H9 (cell line): ENCODE data around the gene PKD2L2. TPM values are rescaled to one million over a fixed set of nuclear protein-coding genes. Genes with fewer than 3 reads are reported as not detected.

Experiments used
- DNase-seq: peaks from one replicate; pipeline ENCODE4 v3.0.0-alpha.2; 2017
- H2AFZ ChIP-seq: one replicate; pipeline ENCODE4 v1.6.1; 2013; ENCODE audit warnings: mild to moderate bottlenecking, low read length, control low read depth, moderate library complexity
- H2AK5ac ChIP-seq: 2 replicates; pipeline ENCODE4 v1.6.1; 2013; ENCODE audit warnings: low read length, control low read depth, mixed read lengths; ENCODE audit not compliant: insufficient read length
- H2BK120ac ChIP-seq: one replicate; pipeline ENCODE4 v1.6.1; 2013; ENCODE audit warnings: low read depth, mild to moderate bottlenecking, low read length, control low read depth, inconsistent platforms; ENCODE audit not compliant: poor library complexity, severe bottlenecking
- H2BK12ac ChIP-seq: 2 replicates; pipeline ENCODE4 v1.6.1; 2013; ENCODE audit warnings: low read length, control low read depth, mixed read lengths, low read depth; ENCODE audit not compliant: insufficient read length
- H2BK15ac ChIP-seq: 2 replicates; pipeline ENCODE4 v1.6.1; 2013; ENCODE audit warnings: low read depth, low read length, control low read depth
- H2BK20ac ChIP-seq: one replicate; pipeline ENCODE4 v1.6.1; 2013; ENCODE audit warnings: low read depth, mild to moderate bottlenecking, low read length, control low read depth, inconsistent platforms; ENCODE audit not compliant: poor library complexity, severe bottlenecking
- H2BK5ac ChIP-seq: 2 replicates; pipeline ENCODE4 v1.6.1; 2013; ENCODE audit warnings: low read length, control low read depth, mixed read lengths; ENCODE audit not compliant: insufficient read length
- H3K14ac ChIP-seq: 2 replicates; pipeline ENCODE4 v1.6.1; 2013; ENCODE audit warnings: low read length, control low read depth; ENCODE audit not compliant: insufficient read depth
- H3K18ac ChIP-seq: 2 replicates; pipeline ENCODE4 v1.6.1; 2013; ENCODE audit warnings: low read depth, mild to moderate bottlenecking, mixed read lengths, low read length, control low read depth; ENCODE audit not compliant: insufficient read length
- H3K23ac ChIP-seq: 2 replicates; pipeline ENCODE4 v1.6.1; 2013; ENCODE audit warnings: low read length, control low read depth, mixed read lengths, low read depth; ENCODE audit not compliant: insufficient read length
- H3K23me2 ChIP-seq: 2 replicates; pipeline ENCODE4 v1.6.1; 2013; ENCODE audit warnings: low read depth, mild to moderate bottlenecking, mixed read lengths, low read length, control low read depth; ENCODE audit not compliant: insufficient read length, poor library complexity, severe bottlenecking
- H3K27ac ChIP-seq: 2 replicates; pipeline ENCODE4 v1.5.1; 2013; ENCODE audit warnings: low read length, control low read depth, mixed read lengths, low read depth; ENCODE audit not compliant: insufficient read length
- H3K27me3 ChIP-seq: 2 replicates; pipeline ENCODE4 v1.6.1; 2013; ENCODE audit warnings: low read length, control low read depth, inconsistent platforms; ENCODE audit not compliant: insufficient read depth
- H3K4ac ChIP-seq: 2 replicates; pipeline ENCODE4 v1.6.1; 2013; ENCODE audit warnings: low read depth, mild to moderate bottlenecking, control low read depth, inconsistent platforms, low read length, moderate library complexity
- H3K4me1 ChIP-seq: 2 replicates; pipeline ENCODE4 v1.6.1; 2013; ENCODE audit warnings: low read length, control low read depth, inconsistent platforms; ENCODE audit not compliant: insufficient read depth
- H3K4me2 ChIP-seq: 2 replicates; pipeline ENCODE4 v1.6.1; 2013; ENCODE audit warnings: low read length, control low read depth, mixed read lengths; ENCODE audit not compliant: insufficient read length, insufficient read depth
- H3K56ac ChIP-seq: 2 replicates; pipeline ENCODE4 v1.6.1; 2013; ENCODE audit warnings: low read depth, mild to moderate bottlenecking, mixed read lengths, low read length, control low read depth; ENCODE audit not compliant: insufficient read length
- H3K79me1 ChIP-seq: 2 replicates; pipeline ENCODE4 v1.6.1; 2013; ENCODE audit warnings: low read depth, mild to moderate bottlenecking, moderate library complexity, low read length, control low read depth, inconsistent platforms; ENCODE audit not compliant: insufficient read depth, poor library complexity, severe bottlenecking
- H3K79me2 ChIP-seq: 2 replicates; pipeline ENCODE4 v1.6.1; 2013; ENCODE audit warnings: low read length, control low read depth, inconsistent platforms; ENCODE audit not compliant: insufficient read depth
- H3K9ac ChIP-seq: 2 replicates; pipeline ENCODE4 v1.6.1; 2013; ENCODE audit warnings: low read length, control low read depth, mixed read lengths; ENCODE audit not compliant: insufficient read length; ENCODE audit errors: extremely low read depth
- H3K9me3 ChIP-seq: one replicate; pipeline ENCODE4 v1.6.1; 2013; ENCODE audit warnings: low read depth, low read length, inconsistent platforms; ENCODE audit not compliant: control insufficient read depth
- H3T11ph ChIP-seq: one replicate; pipeline ENCODE4 v1.6.1; 2013; ENCODE audit warnings: mild to moderate bottlenecking, low read length, control low read depth, inconsistent platforms
- H4K20me1 ChIP-seq: one replicate; pipeline ENCODE4 v1.6.1; 2013; ENCODE audit not compliant: control insufficient read depth, insufficient read length, insufficient read depth
- H4K5ac ChIP-seq: 2 replicates; pipeline ENCODE4 v1.6.1; 2013; ENCODE audit warnings: low read depth, mild to moderate bottlenecking, mixed read lengths, low read length, control low read depth; ENCODE audit not compliant: insufficient read length
- H4K8ac ChIP-seq: replicated peaks from 2 replicates; pipeline ENCODE4 v1.6.1; 2013; ENCODE audit warnings: low read length, control low read depth, mixed read lengths, low read depth; ENCODE audit not compliant: insufficient read length
- H4K91ac ChIP-seq: 2 replicates; pipeline ENCODE4 v1.6.1; 2013; ENCODE audit warnings: low read depth, mild to moderate bottlenecking, moderate library complexity, mixed read lengths, low read length, control low read depth; ENCODE audit not compliant: insufficient read length
- H3K27ac Mint-ChIP-seq, 3 experiments: 2 replicates in 2 of 3; 3 replicates in 1 of 3; pipeline ENCODE4 v1.8.0; 2020 to 2021; ENCODE audit warnings: mixed read lengths in 3 of 3, mild to moderate bottlenecking in 1 of 3, moderate library complexity in 1 of 3
- H3K27me3 Mint-ChIP-seq: 2 replicates; pipeline ENCODE4 v1.8.0; 2021; ENCODE audit warnings: low read depth, mild to moderate bottlenecking, moderate library complexity, mixed read lengths
- H3K36me3 Mint-ChIP-seq, 3 experiments: 2 replicates in 2 of 3; 3 replicates in 1 of 3; pipeline ENCODE4 v1.8.0; 2020 to 2021; ENCODE audit warnings: low read depth in 3 of 3, mixed read lengths in 3 of 3; ENCODE audit not compliant: insufficient read depth in 1 of 3
- H3K4me1 Mint-ChIP-seq, 2 experiments: 2 replicates each; pipeline ENCODE4 v1.8.0; 2020; ENCODE audit warnings: mixed read lengths in 2 of 2
- H3K4me3 Mint-ChIP-seq, 2 experiments: 2 replicates in 1 of 2; 3 replicates in 1 of 2; pipeline ENCODE4 v1.8.0; 2020 to 2021; ENCODE audit warnings: mild to moderate bottlenecking in 2 of 2, mixed read lengths in 2 of 2, moderate library complexity in 1 of 2
- H3K9me3 Mint-ChIP-seq, 2 experiments: 2 replicates in 1 of 2; 3 replicates in 1 of 2; pipeline ENCODE4 v1.8.0; 2020; ENCODE audit warnings: mild to moderate bottlenecking in 2 of 2, mixed read lengths in 2 of 2, moderate library complexity in 1 of 2
- CTCF ChIP-seq: fragments of 200-600 bp; sonication (generic); conservative IDR thresholded peaks from 3 replicates; pipeline ENCODE4 v1.8.0; 2021; ENCODE audit warnings: antibody characterized with exemption, mild to moderate bottlenecking
- WGBS: extraction: QIAGEN DNeasy Blood & Tissue Kit; methylation state at CpG from one replicate; pipeline ENCODE4 v1.1.7; 2013; ENCODE audit warnings: missing lambda C conversion rate, low lambda C conversion rate, mixed read lengths; ENCODE audit not compliant: insufficient read length; ENCODE audit errors: extremely low coverage; 5-methylcytosine and 5-hydroxymethylcytosine counted together
- total RNA-seq: library from RNA; stranded (reverse); gene quantifications from 2 replicates; pipeline ENCODE4 v1.2.1, GENCODE V29; 2021

Gene PKD2L2
- total RNA-seq, 1 experiment from 2014 or later = not detected

DNA sequence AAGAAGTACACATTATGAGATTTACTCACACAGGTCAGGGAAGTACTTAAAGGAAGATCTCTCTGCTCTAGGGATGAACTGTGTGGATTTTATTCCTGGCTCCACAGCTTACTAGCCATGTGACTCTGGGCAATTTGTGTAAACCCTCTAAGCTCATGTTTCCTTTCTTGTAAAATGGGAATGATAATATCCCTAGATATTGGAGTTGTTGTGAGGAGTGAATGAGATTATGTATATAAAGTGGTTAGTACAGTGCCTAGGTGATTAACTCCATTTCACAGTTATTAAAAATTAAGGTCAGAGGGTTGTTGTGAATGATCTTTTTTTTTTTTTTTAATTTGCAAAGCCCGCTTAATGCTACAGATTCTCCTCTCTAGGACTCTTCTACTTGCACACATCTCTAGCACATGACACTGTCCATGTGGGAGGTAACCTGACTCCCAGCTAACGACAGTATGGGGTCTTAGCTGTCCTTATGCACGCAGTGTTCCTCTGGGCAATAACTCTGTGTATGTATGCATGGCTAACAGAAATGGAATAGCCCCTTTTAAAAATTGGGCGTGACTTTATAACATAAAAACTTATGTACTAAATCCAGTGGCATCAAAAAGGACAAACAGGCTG, 45.5 kb upstream of the PKD2L2 start:
- WGBS = no CpG with 5 or more reads among the region's 4 CpGs
- Mint-ChIP-seq H3K36me3 (no peaks in the 10 kb centered on the region), H3K4me1 (no peaks in the 10 kb centered on the region)

More for the DNA sequence above, 45.5 kb upstream of the PKD2L2 start:
- H3K18ac ChIP-seq = no peak overlapping the region
- H3K27ac ChIP-seq = no peak overlapping the region
- Mint-ChIP-seq H3K27ac (no peak overlapping the region), H3K4me3 (no peak overlapping the region), H3K27me3 (no peaks in the 10 kb centered on the region), H3K9me3 (no peaks in the 10 kb centered on the region)
- no peak for TF ChIP-seq CTCF
- H3K4ac ChIP-seq = no peak overlapping the region
- H4K20me1 ChIP-seq = no peaks in the 10 kb centered on the region
- no peak overlapping the region for H3T11ph ChIP-seq
- H3K9ac ChIP-seq = no peak overlapping the region
- no peak overlapping the region for H3K23ac ChIP-seq
- no peak overlapping the region for H2BK12ac ChIP-seq
- H2AK5ac ChIP-seq = no peak overlapping the region
- H4K8ac ChIP-seq = no peak overlapping the region
- H2BK120ac ChIP-seq = no peak overlapping the region
- H2BK20ac ChIP-seq = no peak overlapping the region
- H3K9me3 ChIP-seq = no peaks in the 10 kb centered on the region
- no peak overlapping the region for H4K5ac ChIP-seq
- no peak overlapping the region for H2BK15ac ChIP-seq
- H2AFZ ChIP-seq = no peak overlapping the region
- no peak overlapping the region; the same call in 1 of the 2 replicates for H3K14ac ChIP-seq
- no peak overlapping the region for H3K4me2 ChIP-seq
- DNase-seq = no peak
- H3K79me2 ChIP-seq = no peaks in the 10 kb centered on the region
- no peaks in the 10 kb centered on the region for H3K23me2 ChIP-seq
- H4K91ac ChIP-seq = no peak overlapping the region
- H3K56ac ChIP-seq = no peak overlapping the region
- no peaks in the 10 kb centered on the region for H3K4me1 ChIP-seq
- H3K27me3 ChIP-seq = no peaks in the 10 kb centered on the region
- no peaks in the 10 kb centered on the region for H3K79me1 ChIP-seq
- no peak overlapping the region for H2BK5ac ChIP-seq
